MG63 (cell line): Measurements from ENCODE around the gene HLA-DOA. TPM values are rescaled to one million over a fixed set of nuclear protein-coding genes. Genes with fewer than 3 reads are reported as not detected.

Experiments used
- DNase-seq: peaks from one replicate; pipeline ENCODE4 v3.0.0-alpha.2; 2020
- H3K27me3 ChIP-seq: fragments of 250-450 bp; sonication (Bioruptor Pico); 2 replicates; pipeline ENCODE4 v1.5.1; 2020; ENCODE audit warnings: mild to moderate bottlenecking, moderate library complexity
- H3K36me3 ChIP-seq: fragments of 250-450 bp; sonication (Bioruptor Pico); 2 replicates; pipeline ENCODE4 v1.5.1; 2020; ENCODE audit warnings: mild to moderate bottlenecking, moderate library complexity
- H3K4me3 ChIP-seq: fragments of 250-450 bp; sonication (Bioruptor Pico); 2 replicates; pipeline ENCODE4 v1.5.1; 2020; ENCODE audit warnings: mild to moderate bottlenecking, moderate library complexity
- H3K9me3 ChIP-seq: fragments of 250-450 bp; sonication (Bioruptor Pico); 2 replicates; pipeline ENCODE4 v1.5.1; 2020; ENCODE audit warnings: mild to moderate bottlenecking, moderate library complexity
- total RNA-seq: library from RNA; depleted of rRNA; stranded (reverse); fragments of >200 nt; shearing (Covaris generic); gene quantifications from 2 replicates; pipeline ENCODE4 v1.2.3, GENCODE V29; 2014; ENCODE audit warnings: low replicate concordance; rRNA removed

The HLA-DOA gene
- not detected in 2 replicates for total RNA-seq

GRCh38 chr6:33008944-33009861 is at the start of gene HLA-DOA:
Gene HLA-DOA (minus strand): TSS chr6:33009591.
- H3K36me3 ChIP-seq = no peaks in the 10 kb centered on the region
- peak; percentile 41 for DNase-seq
- H3K27me3 ChIP-seq = peaks cover 28% of the 10 kb centered on the region
- H3K9me3 ChIP-seq = no peaks in the 10 kb centered on the region
- H3K4me3 ChIP-seq = no peak within 1 kb of the TSS

DNA sequence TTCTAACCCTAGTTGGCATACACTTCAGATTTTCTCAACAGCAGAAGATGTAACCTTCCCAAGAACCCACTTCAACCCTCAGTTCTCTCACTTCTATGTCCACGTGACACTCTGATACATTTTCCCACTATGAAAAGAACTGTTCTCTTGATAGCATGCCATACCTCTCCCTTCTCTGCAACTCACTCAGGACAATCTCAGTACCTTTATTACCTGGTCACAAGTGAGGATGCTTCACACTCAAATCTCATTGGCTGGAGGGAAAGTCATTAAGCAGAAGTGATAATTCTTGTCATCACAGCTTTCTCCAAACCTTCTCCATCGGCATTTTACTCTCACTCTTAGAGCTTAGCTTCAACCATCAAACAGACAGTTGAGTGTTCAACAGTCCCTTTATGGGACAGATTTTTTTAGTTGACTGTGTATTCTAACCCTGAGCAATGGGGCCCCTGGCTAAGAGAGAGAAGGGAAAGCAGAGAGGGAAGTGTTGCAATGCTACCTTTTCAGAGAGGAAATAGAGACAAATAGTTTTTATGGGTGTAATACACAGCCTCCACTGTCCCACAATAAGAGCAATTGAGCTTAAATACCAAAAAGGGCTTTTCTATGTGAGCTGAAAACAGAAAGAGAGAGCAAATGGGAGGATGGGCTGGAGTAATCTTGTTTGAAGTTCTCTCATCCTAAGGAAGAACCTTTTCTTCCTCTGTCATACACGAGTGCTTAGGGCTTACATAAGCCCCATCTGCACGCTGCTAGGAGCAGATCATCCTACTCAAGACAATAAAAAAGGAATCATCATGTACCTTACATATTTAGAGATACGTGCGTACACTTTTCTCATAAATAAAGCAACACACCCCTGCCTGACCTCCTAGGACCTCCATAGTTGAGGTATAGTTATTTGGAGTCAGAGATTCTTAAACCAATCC is 48.1 kb upstream of the HLA-DOA start:
- no peak for DNase-seq
- Histone ChIP-seq H3K27me3 (peaks cover 26% of the 10 kb centered on the region), H3K9me3 (no peaks in the 10 kb centered on the region; the same call in 1 of the 2 replicates), H3K36me3 (no peaks in the 10 kb centered on the region), H3K4me3 (no peak overlapping the region)

DNA sequence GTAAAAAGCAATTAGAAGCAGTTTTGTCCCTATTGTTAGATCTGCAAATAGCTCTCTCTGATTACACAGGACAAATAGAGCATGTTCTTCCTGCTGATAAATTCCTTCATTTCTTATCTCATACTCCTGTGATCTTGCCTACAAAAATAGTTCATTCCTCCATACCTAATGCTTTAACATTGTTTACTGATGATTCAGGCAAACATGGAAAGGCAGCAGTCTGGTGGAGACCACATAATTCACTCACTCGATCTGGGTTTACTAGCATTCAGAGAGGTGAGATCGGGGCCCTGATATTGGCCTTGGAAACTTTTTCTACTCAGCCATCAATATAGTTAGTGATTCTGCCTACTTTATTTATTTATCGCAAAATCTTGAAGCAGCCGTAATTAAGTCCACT is 43.8 kb upstream of the HLA-DOA start:
- H3K27me3 ChIP-seq = peaks cover 42% of the 10 kb centered on the region
- no peak for DNase-seq
- H3K36me3 ChIP-seq = no peaks in the 10 kb centered on the region
- H3K4me3 ChIP-seq = no peak overlapping the region
- H3K9me3 ChIP-seq = no peaks in the 10 kb centered on the region; the same call in none of the 2 replicates

- no peaks in the 10 kb centered on the region; the same call in none of the 2 replicates for H3K9me3 ChIP-seq
- H3K4me3 ChIP-seq = no peak overlapping the region
- H3K27me3 ChIP-seq = peaks cover 43% of the 10 kb centered on the region
- no peaks in the 10 kb centered on the region for H3K36me3 ChIP-seq
- no peak for DNase-seq
Measured at GRCh38 chr6:33052627-33053026, 43.2 kb upstream of the HLA-DOA start.

GRCh38 chr6:33050014-33050810 is 40.8 kb upstream of the HLA-DOA start:
- DNase-seq = no peak
- Histone ChIP-seq H3K9me3 (peaks cover 3% of the 10 kb centered on the region), H3K27me3 (peaks cover 53% of the 10 kb centered on the region), H3K36me3 (no peaks in the 10 kb centered on the region), H3K4me3 (no peak overlapping the region)

- H3K9me3 ChIP-seq = peaks cover 5% of the 10 kb centered on the region
- H3K4me3 ChIP-seq = no peak overlapping the region
- DNase-seq = no peak
- peaks cover 61% of the 10 kb centered on the region for H3K27me3 ChIP-seq
- no peaks in the 10 kb centered on the region for H3K36me3 ChIP-seq
Measured at GRCh38 chr6:33049323-33050013, 40.1 kb upstream of the HLA-DOA start.

GRCh38 chr6:33040157-33040556 is 30.8 kb upstream of the HLA-DOA start:
- no peak for DNase-seq
- Histone ChIP-seq H3K27me3 (peaks cover 81% of the 10 kb centered on the region), H3K4me3 (no peak overlapping the region), H3K9me3 (peaks cover 19% of the 10 kb centered on the region), H3K36me3 (no peaks in the 10 kb centered on the region)

DNA sequence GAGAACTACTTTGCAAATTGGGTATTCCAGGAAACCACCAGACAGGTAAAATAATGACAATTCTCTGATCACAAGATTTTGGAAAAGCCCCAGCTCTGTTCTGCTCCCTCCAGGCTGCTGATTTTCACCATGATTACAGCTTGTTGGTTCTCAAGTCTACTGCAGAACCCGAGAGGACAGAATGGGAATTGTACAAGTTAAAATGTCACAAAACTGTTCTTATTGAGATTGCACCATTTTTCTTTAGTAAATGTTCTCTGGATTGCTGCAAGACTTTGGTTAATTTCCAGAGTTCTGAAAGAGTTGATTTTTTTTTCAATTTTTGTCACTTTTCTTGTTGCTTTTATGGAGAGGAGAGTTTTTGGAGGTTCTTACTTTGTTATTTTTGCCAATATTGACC is 27.1 kb upstream of the HLA-DOA start:
- Histone ChIP-seq H3K4me3 (no peak overlapping the region), H3K36me3 (no peaks in the 10 kb centered on the region), H3K27me3 (peaks cover 88% of the 10 kb centered on the region), H3K9me3 (peaks cover 19% of the 10 kb centered on the region)
- DNase-seq = no peak

- no peaks in the 10 kb centered on the region for H3K36me3 ChIP-seq
- no peak overlapping the region for H3K4me3 ChIP-seq
- H3K9me3 ChIP-seq = peaks cover 19% of the 10 kb centered on the region
- H3K27me3 ChIP-seq = peaks cover 91% of the 10 kb centered on the region
- DNase-seq = no peak
Measured at GRCh38 chr6:33034554-33034953, 25.2 kb upstream of the HLA-DOA start.

DNA sequence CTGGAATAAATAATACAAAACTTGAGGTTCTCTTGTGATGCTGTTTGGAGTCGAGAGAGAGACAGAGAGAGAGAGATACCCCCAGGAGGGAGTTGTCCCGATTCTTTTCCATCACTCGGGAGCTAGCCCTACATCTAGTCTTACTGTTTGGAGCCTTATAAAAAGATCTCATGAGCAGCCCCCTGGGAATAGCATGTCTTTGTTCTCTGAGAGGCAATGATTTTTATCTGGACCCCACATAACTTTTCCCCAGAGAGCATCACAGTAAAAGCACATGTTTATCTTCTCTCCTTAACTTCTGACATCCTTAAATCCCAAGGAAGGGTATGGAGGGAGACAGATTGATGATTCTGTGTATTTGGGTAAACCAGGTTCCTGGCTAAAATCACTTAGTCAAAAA is 20.9 kb upstream of the HLA-DOA start:
- no peak for DNase-seq
- H3K36me3 ChIP-seq = no peaks in the 10 kb centered on the region
- H3K4me3 ChIP-seq = no peak overlapping the region
- H3K27me3 ChIP-seq = peaks cover 73% of the 10 kb centered on the region
- H3K9me3 ChIP-seq = peaks cover 13% of the 10 kb centered on the region

DNA sequence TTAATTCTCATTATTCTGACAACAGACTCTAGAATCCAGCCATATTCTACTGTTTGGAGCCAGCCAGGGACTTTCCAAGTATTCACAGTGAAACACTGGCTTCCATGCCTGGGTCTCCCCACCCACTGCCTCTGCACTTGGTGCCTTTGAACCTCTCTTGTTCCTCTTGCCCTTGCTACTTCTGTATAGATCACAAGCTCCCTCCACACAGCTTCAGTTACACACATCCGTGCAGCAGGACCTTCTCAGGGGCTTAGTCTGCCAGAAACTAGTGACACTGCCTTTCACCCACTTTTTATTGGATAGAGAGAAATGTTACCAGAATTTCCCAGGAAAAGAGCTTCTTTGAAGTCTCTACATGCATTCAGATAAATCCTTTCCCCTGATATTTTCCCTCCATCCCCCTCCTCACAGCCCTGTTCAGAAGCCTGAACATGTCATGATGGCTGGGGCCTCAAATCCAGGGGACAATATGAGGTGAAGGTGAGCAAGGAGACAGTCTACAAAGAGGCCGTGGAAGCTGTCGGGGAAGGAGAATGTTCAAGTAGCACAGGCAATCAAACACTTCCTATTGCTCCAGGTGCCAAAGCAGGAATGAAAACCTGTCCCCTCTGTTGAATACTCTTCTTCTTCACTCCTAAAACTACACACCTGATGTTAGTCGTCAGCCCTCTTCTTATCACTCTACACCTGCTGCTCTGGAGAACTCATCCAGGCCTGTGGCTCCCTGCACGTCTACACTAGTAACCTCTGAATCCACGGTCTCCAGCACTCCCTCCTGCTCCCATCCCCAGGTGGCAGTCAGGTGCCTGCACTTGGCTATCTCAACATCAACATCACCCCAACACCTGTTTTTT is 20.2 kb upstream of the HLA-DOA start:
- peaks cover 6% of the 10 kb centered on the region; the same call in 1 of the 2 replicates for H3K9me3 ChIP-seq
- no peaks in the 10 kb centered on the region for H3K36me3 ChIP-seq
- H3K27me3 ChIP-seq = peaks cover 68% of the 10 kb centered on the region
- no peak for DNase-seq
- no peak overlapping the region for H3K4me3 ChIP-seq

- Histone ChIP-seq H3K9me3 (peaks cover 2% of the 10 kb centered on the region; the same call in 1 of the 2 replicates), H3K4me3 (no peak overlapping the region), H3K36me3 (no peaks in the 10 kb centered on the region), H3K27me3 (peaks cover 59% of the 10 kb centered on the region)
- no peak for DNase-seq
Measured at GRCh38 chr6:33028220-33028849, 18.9 kb upstream of the HLA-DOA start.

- H3K36me3 ChIP-seq = no peaks in the 10 kb centered on the region
- H3K27me3 ChIP-seq = peaks cover 25% of the 10 kb centered on the region
- no peak overlapping the region for H3K4me3 ChIP-seq
- DNase-seq = no peak
- H3K9me3 ChIP-seq = peaks cover 2% of the 10 kb centered on the region; the same call in 1 of the 2 replicates
Measured at GRCh38 chr6:33024521-33024920, 15.1 kb upstream of the HLA-DOA start.

DNA sequence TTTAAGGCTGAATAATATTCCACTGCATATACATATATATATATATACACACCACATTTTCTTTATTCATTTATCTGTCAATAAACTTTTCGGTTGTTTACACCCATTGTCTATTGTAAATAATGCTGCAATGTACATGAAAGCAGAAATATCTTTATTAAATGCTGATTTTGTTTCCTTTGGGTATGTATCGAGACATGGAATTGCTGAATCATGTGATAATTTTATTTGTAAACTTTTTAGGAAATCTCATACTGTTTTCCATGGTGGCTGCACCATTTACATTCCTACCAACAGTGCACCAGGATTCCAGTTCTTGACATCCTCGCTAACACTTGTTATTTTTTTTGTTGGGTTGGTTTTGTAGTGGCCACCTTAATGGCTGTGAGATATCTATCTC is 14.1 kb upstream of the HLA-DOA start:
- no peak for DNase-seq
- H3K36me3 ChIP-seq = no peaks in the 10 kb centered on the region
- peaks cover 2% of the 10 kb centered on the region; the same call in 1 of the 2 replicates for H3K9me3 ChIP-seq
- H3K4me3 ChIP-seq = no peak overlapping the region
- H3K27me3 ChIP-seq = peaks cover 21% of the 10 kb centered on the region
